HEK293 (cell line): ENCODE results near the gene CACNA1S.

Experiments used
- CTCF ChIA-PET: fragments of 350-600 bp; formaldehyde crosslinking; extraction: SDS; loops from one replicate; lab custom pipeline; 2021; ENCODE audit warnings: antibody characterized with exemption; lab: Yijun Ruan, JAX
- POLR2A ChIA-PET: fragments of 300-600 bp; formaldehyde crosslinking; extraction: SDS; loops from one replicate; lab custom pipeline; 2020; ENCODE audit warnings: antibody characterized with exemption, inconsistent platforms; lab: Yijun Ruan, JAX
- H3K27ac ChIP-seq: fragments of 200-500 bp; sonication (Bioruptor generic); 2 replicates; pipeline ENCODE4 v1.5.1; 2014; ENCODE audit warnings: low read depth, low read length, control low read depth, inconsistent platforms; ENCODE audit errors: extremely low read depth
- H3K36me3 ChIP-seq, 2 experiments: fragments of 200-500 bp in 1 of 2; sonication (Bioruptor generic) in 1 of 2; 1 replicate in 1 of 2; 2 replicates in 1 of 2; pipeline ENCODE4 v1.5.1; 2014 to 2017; ENCODE audit warnings: inconsistent platforms in 2 of 2, low read length in 2 of 2; ENCODE audit not compliant: control insufficient read depth in 2 of 2, insufficient read depth in 1 of 2
- H3K4me1 ChIP-seq: fragments of 200-500 bp; sonication (Bioruptor generic); 2 replicates; pipeline ENCODE4 v1.5.1; 2014; ENCODE audit warnings: mild to moderate bottlenecking, low read length, inconsistent platforms; ENCODE audit not compliant: control insufficient read depth, insufficient read depth
- H3K4me3 ChIP-seq: 2 replicates; pipeline ENCODE4 v1.5.1; 2011; ENCODE audit warnings: low read depth, mild to moderate bottlenecking, control low read depth, low read length, moderate library complexity
- H3K9me3 ChIP-seq: fragments of 200-500 bp; sonication (Bioruptor generic); 2 replicates; pipeline ENCODE4 v1.5.1; 2014; ENCODE audit warnings: low read depth, low read length, inconsistent platforms; ENCODE audit not compliant: control insufficient read depth, insufficient read depth
- EGR2 ChIP-seq: fragments of 450-650 bp; formaldehyde crosslinking; IDR thresholded peaks from 2 replicates; pipeline ENCODE4 v1.5.1; 2016; ENCODE audit warnings: low read depth, missing biosample characterization, missing genetic modification characterization
- HIC1 ChIP-seq: fragments of 450-650 bp; formaldehyde crosslinking; IDR thresholded peaks from 2 replicates; pipeline ENCODE4 v1.5.1; 2016; ENCODE audit warnings: missing biosample characterization, missing genetic modification characterization
- HOXC10 ChIP-seq: sonication (generic); formaldehyde crosslinking; IDR thresholded peaks from 2 replicates; pipeline ENCODE4 v1.8.1; 2023; ENCODE audit warnings: mild to moderate bottlenecking, missing genetic modification reagents
- HOXD13 ChIP-seq: sonication (generic); formaldehyde crosslinking; IDR thresholded peaks from 2 replicates; pipeline ENCODE4 v1.8.0; 2022; ENCODE audit warnings: missing genetic modification reagents, borderline replicate concordance
- SP2 ChIP-seq: fragments of 450-650 bp; formaldehyde crosslinking; IDR thresholded peaks from 2 replicates; pipeline ENCODE4 v1.5.1; 2016; ENCODE audit warnings: missing biosample characterization, missing genetic modification characterization
- ZBTB21 ChIP-seq: fragments of 450-650 bp; formaldehyde crosslinking; IDR thresholded peaks from 2 replicates; pipeline ENCODE4 v1.5.1; 2017; ENCODE audit warnings: missing biosample characterization, missing genetic modification characterization
- ZBTB7A ChIP-seq: fragments of 450-650 bp; formaldehyde crosslinking; IDR thresholded peaks from 2 replicates; pipeline ENCODE4 v1.5.1; 2016; ENCODE audit warnings: low read depth, missing biosample characterization, missing genetic modification characterization
- ZBTB8A ChIP-seq: fragments of 450-650 bp; formaldehyde crosslinking; IDR thresholded peaks from 2 replicates; pipeline ENCODE4 v1.5.1; 2016; ENCODE audit warnings: missing biosample characterization, missing genetic modification characterization
- ZFP3 ChIP-seq: fragments of 450-650 bp; formaldehyde crosslinking; IDR thresholded peaks from 2 replicates; pipeline ENCODE4 v1.5.1; 2016; ENCODE audit warnings: low read depth, missing biosample characterization, missing genetic modification characterization
- ZNF19 ChIP-seq: fragments of 450-650 bp; formaldehyde crosslinking; IDR thresholded peaks from 2 replicates; pipeline ENCODE4; 2016; ENCODE audit warnings: missing biosample characterization, missing genetic modification characterization, low read depth
- ZNF274 ChIP-seq, 2 experiments: fragments of 200-500 bp in 1 of 2; fragments of 450-650 bp in 1 of 2; sonication (Bioruptor generic) in 1 of 2; formaldehyde crosslinking in 1 of 2; IDR thresholded peaks; 2 replicates each; pipeline versions ENCODE4 v1.5.1 to v1.6.1; 2014 to 2016; ENCODE audit warnings: borderline replicate concordance in 1 of 2, inconsistent platforms in 1 of 2, low read length in 1 of 2, missing biosample characterization in 1 of 2, missing genetic modification characterization in 1 of 2
- ZNF280C ChIP-seq: fragments of 450-650 bp; formaldehyde crosslinking; IDR thresholded peaks from 2 replicates; pipeline ENCODE4 v1.5.1; 2016; ENCODE audit warnings: missing biosample characterization, missing genetic modification characterization
- ZNF302 ChIP-seq: fragments of 450-650 bp; formaldehyde crosslinking; IDR thresholded peaks from 2 replicates; pipeline ENCODE4 v1.5.1; 2016; ENCODE audit warnings: missing biosample characterization, missing genetic modification characterization, low read depth
- ZNF311 ChIP-seq: fragments of 450-650 bp; formaldehyde crosslinking; IDR thresholded peaks from 2 replicates; pipeline ENCODE4 v1.5.1; 2017; ENCODE audit warnings: missing biosample characterization, missing genetic modification characterization, borderline replicate concordance
- ZNF324 ChIP-seq: fragments of 450-650 bp; formaldehyde crosslinking; IDR thresholded peaks from 2 replicates; pipeline ENCODE4 v1.5.1; 2016; ENCODE audit warnings: missing biosample characterization, missing genetic modification characterization
- ZNF341 ChIP-seq: fragments of 450-650 bp; formaldehyde crosslinking; IDR thresholded peaks from 2 replicates; pipeline ENCODE4; 2016; ENCODE audit warnings: low read depth, missing biosample characterization, missing genetic modification characterization
- ZNF514 ChIP-seq: fragments of 450-650 bp; formaldehyde crosslinking; IDR thresholded peaks from 2 replicates; pipeline ENCODE4 v1.5.1; 2016; ENCODE audit warnings: missing biosample characterization, missing genetic modification characterization
- ZNF585B ChIP-seq: fragments of 450-650 bp; formaldehyde crosslinking; IDR thresholded peaks from 2 replicates; pipeline ENCODE4 v1.5.1; 2016; ENCODE audit warnings: missing biosample characterization, missing genetic modification characterization
- ZNF660 ChIP-seq: fragments of 450-650 bp; IDR thresholded peaks from 2 replicates; pipeline ENCODE4 v1.5.1; 2018; ENCODE audit warnings: missing biosample characterization, mild to moderate bottlenecking, missing genetic modification characterization
- ZNF776 ChIP-seq: fragments of 450-650 bp; formaldehyde crosslinking; IDR thresholded peaks from 2 replicates; pipeline ENCODE4 v1.5.0; 2017; ENCODE audit warnings: missing biosample characterization, missing genetic modification characterization, borderline replicate concordance
- ZNF791 ChIP-seq: fragments of 450-650 bp; formaldehyde crosslinking; IDR thresholded peaks from 2 replicates; pipeline ENCODE4 v1.5.1; 2016; ENCODE audit warnings: missing biosample characterization, missing genetic modification characterization
- ZSCAN23 ChIP-seq: fragments of 450-650 bp; formaldehyde crosslinking; IDR thresholded peaks from 2 replicates; pipeline ENCODE4 v1.5.1; 2016; ENCODE audit warnings: missing biosample characterization, missing genetic modification characterization
- ZSCAN4 ChIP-seq: fragments of 450-650 bp; formaldehyde crosslinking; IDR thresholded peaks from 2 replicates; pipeline ENCODE4 v1.5.1; 2017; ENCODE audit warnings: missing biosample characterization, missing genetic modification characterization
- TF ChIP-seq, protein P1 (sequence below): fragments of 450-650 bp; formaldehyde crosslinking; IDR thresholded peaks from 2 replicates; pipeline ENCODE4 v1.5.1; 2016; ENCODE audit warnings: missing biosample characterization, missing genetic modification characterization

CACNA1S gene

GRCh38 chr1:201095581-201095980 lies 16.6 kb downstream of the CACNA1S start:
- Histone ChIP-seq H3K27ac (no peak overlapping the region), H3K4me3 (no peak overlapping the region), H3K4me1 (no peaks in the 10 kb centered on the region), H3K9me3 (no peaks in the 10 kb centered on the region), H3K36me3 (no peaks in the 10 kb centered on the region)
- ChIA-PET POLR2A (no interaction called here), CTCF (interaction anchor here (1.3 kb wide), 1 partner anchor 19 kb away, joined by 4 read pairs; no protein-coding TSS in a partner anchor)
- no peak for TF ChIP-seq HOXC10 (CRISPR knock-in tag)
- no peak for TF ChIP-seq ZNF514 (tag by site-specific recombination)
- no peak for TF ChIP-seq ZNF311 (tag by site-specific recombination)
- no peak for TF ChIP-seq HIC1
- no peak for TF ChIP-seq ZNF324 (tag by site-specific recombination)
- no peak for TF ChIP-seq ZFP3 (tag by site-specific recombination)
- TF ChIP-seq ZNF585B (tag by site-specific recombination): no peak
- no peak for TF ChIP-seq ZNF776 (tag by site-specific recombination)
- no peak for TF ChIP-seq ZNF274 (IDR thresholded peaks at IDR 0.05; ENCODE audit: low read length)
- TF ChIP-seq ZNF274 (tag by site-specific recombination; IDR thresholded peaks at IDR 0.05; ENCODE audit: borderline replicate concordance): no peak

GRCh38 chr1:201094832-201095231 lies 17.4 kb downstream of the CACNA1S start:
- ChIA-PET POLR2A (interaction anchor here (0.7 kb wide), 1 partner anchor 528 kb away, joined by 4 read pairs; no protein-coding TSS in a partner anchor), CTCF (interaction anchor here (0.8 to 1.3 kb wide), 3 partner anchors 9 to 24 kb away, joined by 4 read pairs; no protein-coding TSS in a partner anchor)
- Histone ChIP-seq H3K4me3 (no peak overlapping the region), H3K36me3 (no peaks in the 10 kb centered on the region), H3K27ac (no peak overlapping the region), H3K4me1 (no peaks in the 10 kb centered on the region), H3K9me3 (no peaks in the 10 kb centered on the region)
- TF ChIP-seq ZNF302 (tag by site-specific recombination) (no peak), SP2 (tag by site-specific recombination) (no peak), ZBTB8A (tag by site-specific recombination) (no peak), HOXD13 (no peak), ZBTB7A (tag by site-specific recombination) (no peak), ZNF514 (tag by site-specific recombination) (no peak), ZNF341 (tag by site-specific recombination) (no peak), ZNF280C (tag by site-specific recombination) (no peak), ZBTB21 (no peak), ZNF19 (tag by site-specific recombination) (no peak), ZNF791 (tag by site-specific recombination) (no peak), ZNF660 (tag by site-specific recombination) (no peak), ZSCAN4 (no peak), EGR2 (no peak), ZSCAN23 (tag by site-specific recombination) (no peak)
- TF ChIP-seq, protein P1, sequence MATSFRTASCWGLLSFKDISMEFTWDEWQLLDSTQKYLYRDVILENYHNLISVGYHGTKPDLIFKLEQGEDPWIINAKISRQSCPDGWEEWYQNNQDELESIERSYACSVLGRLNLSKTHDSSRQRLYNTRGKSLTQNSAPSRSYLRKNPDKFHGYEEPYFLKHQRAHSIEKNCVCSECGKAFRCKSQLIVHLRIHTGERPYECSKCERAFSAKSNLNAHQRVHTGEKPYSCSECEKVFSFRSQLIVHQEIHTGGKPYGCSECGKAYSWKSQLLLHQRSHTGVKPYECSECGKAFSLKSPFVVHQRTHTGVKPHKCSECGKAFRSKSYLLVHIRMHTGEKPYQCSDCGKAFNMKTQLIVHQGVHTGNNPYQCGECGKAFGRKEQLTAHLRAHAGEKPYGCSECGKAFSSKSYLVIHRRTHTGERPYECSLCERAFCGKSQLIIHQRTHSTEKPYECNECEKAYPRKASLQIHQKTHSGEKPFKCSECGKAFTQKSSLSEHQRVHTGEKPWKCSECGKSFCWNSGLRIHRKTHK (tag by site-specific recombination): no peak
